ENCODE data around the gene FRRS1L.

GRCh38 chr9:109213285-109214121 is 46.5 kb upstream of the FRRS1L start:
- TF ChIP-seq, protein P1, sequence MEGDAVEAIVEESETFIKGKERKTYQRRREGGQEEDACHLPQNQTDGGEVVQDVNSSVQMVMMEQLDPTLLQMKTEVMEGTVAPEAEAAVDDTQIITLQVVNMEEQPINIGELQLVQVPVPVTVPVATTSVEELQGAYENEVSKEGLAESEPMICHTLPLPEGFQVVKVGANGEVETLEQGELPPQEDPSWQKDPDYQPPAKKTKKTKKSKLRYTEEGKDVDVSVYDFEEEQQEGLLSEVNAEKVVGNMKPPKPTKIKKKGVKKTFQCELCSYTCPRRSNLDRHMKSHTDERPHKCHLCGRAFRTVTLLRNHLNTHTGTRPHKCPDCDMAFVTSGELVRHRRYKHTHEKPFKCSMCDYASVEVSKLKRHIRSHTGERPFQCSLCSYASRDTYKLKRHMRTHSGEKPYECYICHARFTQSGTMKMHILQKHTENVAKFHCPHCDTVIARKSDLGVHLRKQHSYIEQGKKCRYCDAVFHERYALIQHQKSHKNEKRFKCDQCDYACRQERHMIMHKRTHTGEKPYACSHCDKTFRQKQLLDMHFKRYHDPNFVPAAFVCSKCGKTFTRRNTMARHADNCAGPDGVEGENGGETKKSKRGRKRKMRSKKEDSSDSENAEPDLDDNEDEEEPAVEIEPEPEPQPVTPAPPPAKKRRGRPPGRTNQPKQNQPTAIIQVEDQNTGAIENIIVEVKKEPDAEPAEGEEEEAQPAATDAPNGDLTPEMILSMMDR (IDR thresholded peaks at IDR 0.05; ENCODE audit: low read length), result no peak
- TF ChIP-seq EZH2 (optimal IDR thresholded peaks at IDR 0.05; ENCODE audit: low read depth, low read length) (no peak), EZH2phosphoT487 (IDR thresholded peaks at IDR 0.05; ENCODE audit: low read length) (no peak)

All from MM.1S (cell line).